ENCODE measurements around the gene MYH16. TPM values are rescaled to one million over a fixed set of nuclear protein-coding genes. Genes with fewer than 3 reads are reported as not detected.
"Not testable (repeated sequence)": the region's sequence is repeated elsewhere in the genome, so short reads cannot be mapped to it uniquely, and the experiment has no call there.

Gene MYH16
- total and polyA plus RNA-seq, 2 donors (not counting 1 experiment from before 2014, with no cell fraction given), result not detected

- H3K4me3 ChIP-seq (replicated peaks in 1 of 4; ENCODE audit: control extremely low read depth in 1 of 4, insufficient read depth in 1 of 4, low read depth in 3 of 4, low read length in 4 of 4), result no peak overlapping the region
- H3K27ac ChIP-seq (ENCODE audit: insufficient read depth, low read length), result no peak overlapping the region
- H3K4me2 ChIP-seq (ENCODE audit: extremely low read depth, insufficient read depth, low read length), result no peak overlapping the region
- no peaks in the 10 kb centered on the region for H3K36me3 ChIP-seq (ENCODE audit: control insufficient read depth, insufficient read depth, low read length)
- no peaks in the 10 kb centered on the region for H4K20me1 ChIP-seq (ENCODE audit: control insufficient read depth, extremely low read depth, insufficient read depth, low read length)
- H3K9me3 ChIP-seq (ENCODE audit: control insufficient read depth, insufficient read depth, low read depth, low read length), result no peaks in the 10 kb centered on the region
- no peaks in the 10 kb centered on the region for H3K4me1 ChIP-seq (ENCODE audit: control insufficient read depth, extremely low read depth, insufficient read depth, low read length)
- H3K9ac ChIP-seq (ENCODE audit: insufficient read depth, low read length), result no peak overlapping the region
- DNase-seq (ENCODE audit: low read depth in 2 of 2), result no peak
- no peak overlapping the region for H2AFZ ChIP-seq (ENCODE audit: low read length)
- no peaks in the 10 kb centered on the region for H3K79me2 ChIP-seq (ENCODE audit: control insufficient read depth, insufficient read depth, low read length)
- H3K27me3 ChIP-seq (ENCODE audit: control insufficient read depth, insufficient read depth, low read length), result no peaks in the 10 kb centered on the region
- TF ChIP-seq EZH2 (IDR thresholded peaks at IDR 0.05; ENCODE audit: low read length, missing control alignments), result no peak
- TF ChIP-seq CTCF (conservative IDR thresholded peaks at IDR 0.05 in 1 of 2, IDR thresholded peaks at IDR 0.05 in 1 of 2; ENCODE audit: low read depth in 1 of 2, low read length in 2 of 2), result no peak
Observed at GRCh38 chr7:99287779-99288534, 15.3 kb downstream of the MYH16 start.

- H3K27me3 ChIP-seq (ENCODE audit: control insufficient read depth, insufficient read depth, low read length), result no peaks in the 10 kb centered on the region
- H3K4me3 ChIP-seq (replicated peaks in 1 of 4; ENCODE audit: control extremely low read depth in 1 of 4, insufficient read depth in 1 of 4, low read depth in 3 of 4, low read length in 4 of 4), result no peak overlapping the region
- no peaks in the 10 kb centered on the region for H3K79me2 ChIP-seq (ENCODE audit: control insufficient read depth, insufficient read depth, low read length)
- no peaks in the 10 kb centered on the region for H3K36me3 ChIP-seq (ENCODE audit: control insufficient read depth, insufficient read depth, low read length)
- no peaks in the 10 kb centered on the region for H4K20me1 ChIP-seq (ENCODE audit: control insufficient read depth, extremely low read depth, insufficient read depth, low read length)
- H3K27ac ChIP-seq (ENCODE audit: insufficient read depth, low read length), result no peak overlapping the region
- no peaks in the 10 kb centered on the region for H3K9me3 ChIP-seq (ENCODE audit: control insufficient read depth, insufficient read depth, low read depth, low read length)
- no peak overlapping the region for H3K4me2 ChIP-seq (ENCODE audit: extremely low read depth, insufficient read depth, low read length)
- H3K4me1 ChIP-seq (ENCODE audit: control insufficient read depth, extremely low read depth, insufficient read depth, low read length), result no peaks in the 10 kb centered on the region
- H3K9ac ChIP-seq (ENCODE audit: insufficient read depth, low read length), result no peak overlapping the region
- DNase-seq (ENCODE audit: low read depth in 2 of 2), result no peak
- TF ChIP-seq EZH2 (IDR thresholded peaks at IDR 0.05; ENCODE audit: low read length, missing control alignments) (no peak), CTCF (conservative IDR thresholded peaks at IDR 0.05 in 1 of 2, IDR thresholded peaks at IDR 0.05 in 1 of 2; ENCODE audit: low read depth in 1 of 2, low read length in 2 of 2) (no peak)
- no peak overlapping the region for H2AFZ ChIP-seq (ENCODE audit: low read length)
Observed at GRCh38 chr7:99289185-99289584, 16.5 kb downstream of the MYH16 start.

- H3K4me2 ChIP-seq (ENCODE audit: extremely low read depth, insufficient read depth, low read length); H3K9me3 ChIP-seq (ENCODE audit: control insufficient read depth, insufficient read depth, low read depth, low read length); DNase-seq (ENCODE audit: low read depth in 2 of 2); H3K27ac ChIP-seq (ENCODE audit: insufficient read depth, low read length); H3K9ac ChIP-seq (ENCODE audit: insufficient read depth, low read length); H4K20me1 ChIP-seq (ENCODE audit: control insufficient read depth, extremely low read depth, insufficient read depth, low read length); H2AFZ ChIP-seq (ENCODE audit: low read length); H3K4me3 ChIP-seq (replicated peaks in 1 of 4; ENCODE audit: control extremely low read depth in 1 of 4, insufficient read depth in 1 of 4, low read depth in 3 of 4, low read length in 4 of 4); H3K4me1 ChIP-seq (ENCODE audit: control insufficient read depth, extremely low read depth, insufficient read depth, low read length); H3K79me2 ChIP-seq (ENCODE audit: control insufficient read depth, insufficient read depth, low read length); H3K36me3 ChIP-seq (ENCODE audit: control insufficient read depth, insufficient read depth, low read length); H3K27me3 ChIP-seq (ENCODE audit: control insufficient read depth, insufficient read depth, low read length): not testable (repeated sequence)
Observed at GRCh38 chr7:99290148-99290547, 17.5 kb downstream of the MYH16 start.

All from fibroblast of lung (primary cell).